ENCODE results near the gene SLC22A7. TPM values are rescaled to one million over a fixed set of nuclear protein-coding genes. Genes with fewer than 3 reads are reported as not detected.

SLC22A7 gene
- total and polyA plus RNA-seq, 4 donors, result 143 to 495 (median 228) TPM

GRCh38 chr6:43261198-43261597, 36.9 kb upstream of the SLC22A7 start:
- TF ChIP-seq YY1 (IDR thresholded peaks at IDR 0.05), result no peak
- no peak for TF ChIP-seq ATF3 (IDR thresholded peaks at IDR 0.05)
- TF ChIP-seq MAX (IDR thresholded peaks at IDR 0.05), result no peak
- TF ChIP-seq RXRA (IDR thresholded peaks at IDR 0.05), result no peak
- no peak for TF ChIP-seq EGR1 (IDR thresholded peaks at IDR 0.05; ENCODE audit: low read depth in 2 of 2)
- no peak for TF ChIP-seq REST (IDR thresholded peaks at IDR 0.05)
- TF ChIP-seq TAF1 (conservative IDR thresholded peaks at IDR 0.05), result no peak
- no peak for TF ChIP-seq ZBTB33 (IDR thresholded peaks at IDR 0.05)
- TF ChIP-seq GABPA (IDR thresholded peaks at IDR 0.05 in 1 of 2, conservative IDR thresholded peaks at IDR 0.05 in 1 of 2), result no peak
- TF ChIP-seq CTCF (IDR thresholded peaks at IDR 0.05; ENCODE audit: low read depth, low read length, missing input control), result no peak
- TF ChIP-seq HNF4G (IDR thresholded peaks at IDR 0.05), result no peak
- WGBS, result 86% methylated on average over 5 of the region's 5 CpGs
- no peaks in the 10 kb centered on the region for H3K9me3 ChIP-seq (ENCODE audit: control insufficient read depth in 4 of 4, low read length in 3 of 4)
- H3K9ac ChIP-seq (ENCODE audit: low read depth in 1 of 2, low read length in 2 of 2), result no peak overlapping the region
- H3K4me3 ChIP-seq (ENCODE audit: low read depth in 1 of 3, low read length in 3 of 3), result no peak overlapping the region
- peaks cover 6 to 25% (median 18%) of the 10 kb centered on the region in 4 donors for H3K4me1 ChIP-seq (ENCODE audit: control insufficient read depth in 4 of 4, insufficient read depth in 4 of 4, low read length in 3 of 4)
- no peaks in the 10 kb centered on the region for H3K36me3 ChIP-seq (ENCODE audit: control insufficient read depth in 4 of 4, insufficient read depth in 3 of 4, low read depth in 1 of 4, low read length in 3 of 4)
- no peaks in the 10 kb centered on the region for H3K27me3 ChIP-seq (ENCODE audit: control insufficient read depth in 4 of 4, insufficient read depth in 4 of 4, low read length in 3 of 4)
- no peak overlapping the region for H3K27ac ChIP-seq (ENCODE audit: low read depth in 1 of 2, low read length in 2 of 2)
- no peak for DNase-seq (ENCODE audit: low spot score)

- TF ChIP-seq GABPA (IDR thresholded peaks at IDR 0.05 in 1 of 2, conservative IDR thresholded peaks at IDR 0.05 in 1 of 2) (no peak), HNF4G (IDR thresholded peaks at IDR 0.05) (no peak), RXRA (IDR thresholded peaks at IDR 0.05) (no peak), FOXA1 (IDR thresholded peaks at IDR 0.05) (no peak), NR2F2 (IDR thresholded peaks at IDR 0.05) (no peak), TAF1 (conservative IDR thresholded peaks at IDR 0.05) (no peak)
- no peaks in the 10 kb centered on the region for H3K9me3 ChIP-seq (ENCODE audit: control insufficient read depth in 4 of 4, low read length in 3 of 4)
- H3K27ac ChIP-seq (ENCODE audit: low read depth in 1 of 2, low read length in 2 of 2), result no peak overlapping the region
- H3K9ac ChIP-seq (ENCODE audit: low read depth in 1 of 2, low read length in 2 of 2), result no peak overlapping the region
- no peak overlapping the region for H3K4me3 ChIP-seq (ENCODE audit: low read depth in 1 of 3, low read length in 3 of 3)
- H3K36me3 ChIP-seq (ENCODE audit: control insufficient read depth in 4 of 4, insufficient read depth in 3 of 4, low read depth in 1 of 4, low read length in 3 of 4), result no peaks in the 10 kb centered on the region
- no peak for DNase-seq (ENCODE audit: low spot score)
- H3K4me1 ChIP-seq (ENCODE audit: control insufficient read depth in 4 of 4, insufficient read depth in 4 of 4, low read length in 3 of 4), result peaks cover 6 to 33% (median 24%) of the 10 kb centered on the region in 4 donors
- 81% methylated on average over 14 of the region's 14 CpGs for WGBS
- H3K27me3 ChIP-seq (ENCODE audit: control insufficient read depth in 4 of 4, insufficient read depth in 4 of 4, low read length in 3 of 4), result no peaks in the 10 kb centered on the region
These were observed 35.9 kb upstream of the SLC22A7 start for GRCh38 chr6:43262000-43262779.

Data from liver (tissue), 9 donors.